Stomach smooth muscle (tissue), 2 donors: Measurements from ENCODE around the gene TSPAN14.

Experiments used
- H3K27ac ChIP-seq: one replicate; pipeline ENCODE4 v1.7.0; 2013; ENCODE audit warnings: mild to moderate bottlenecking, low read length, inconsistent platforms
- H3K27me3 ChIP-seq, 2 donors: one replicate each; pipeline ENCODE4 v1.7.0; 2013; ENCODE audit warnings: low read length in 2 of 2; ENCODE audit not compliant: insufficient read depth in 2 of 2, control insufficient read depth in 1 of 2
- H3K36me3 ChIP-seq, 2 donors: one replicate each; pipeline ENCODE4 v1.7.0; 2013; ENCODE audit warnings: low read length in 2 of 2; ENCODE audit not compliant: control insufficient read depth in 2 of 2, insufficient read depth in 2 of 2
- H3K4me1 ChIP-seq: one replicate; pipeline ENCODE4 v1.7.0; 2013; ENCODE audit warnings: low read length; ENCODE audit not compliant: control insufficient read depth, insufficient read depth
- H3K4me3 ChIP-seq, 2 donors: one replicate each; pipeline ENCODE4 v1.7.0; 2013; ENCODE audit warnings: low read length in 2 of 2
- H3K9ac ChIP-seq, 2 donors: one replicate each; pipeline ENCODE4 v1.7.0; 2013; ENCODE audit warnings: low read length in 2 of 2, mild to moderate bottlenecking in 1 of 2
- H3K9me3 ChIP-seq, 2 donors: one replicate each; pipeline ENCODE4 v1.7.0; 2013; ENCODE audit warnings: low read length in 2 of 2; ENCODE audit not compliant: control insufficient read depth in 2 of 2
- donor health status: healthy.
- donor health status: Pancreatic carcinoma.

The TSPAN14 gene

DNA sequence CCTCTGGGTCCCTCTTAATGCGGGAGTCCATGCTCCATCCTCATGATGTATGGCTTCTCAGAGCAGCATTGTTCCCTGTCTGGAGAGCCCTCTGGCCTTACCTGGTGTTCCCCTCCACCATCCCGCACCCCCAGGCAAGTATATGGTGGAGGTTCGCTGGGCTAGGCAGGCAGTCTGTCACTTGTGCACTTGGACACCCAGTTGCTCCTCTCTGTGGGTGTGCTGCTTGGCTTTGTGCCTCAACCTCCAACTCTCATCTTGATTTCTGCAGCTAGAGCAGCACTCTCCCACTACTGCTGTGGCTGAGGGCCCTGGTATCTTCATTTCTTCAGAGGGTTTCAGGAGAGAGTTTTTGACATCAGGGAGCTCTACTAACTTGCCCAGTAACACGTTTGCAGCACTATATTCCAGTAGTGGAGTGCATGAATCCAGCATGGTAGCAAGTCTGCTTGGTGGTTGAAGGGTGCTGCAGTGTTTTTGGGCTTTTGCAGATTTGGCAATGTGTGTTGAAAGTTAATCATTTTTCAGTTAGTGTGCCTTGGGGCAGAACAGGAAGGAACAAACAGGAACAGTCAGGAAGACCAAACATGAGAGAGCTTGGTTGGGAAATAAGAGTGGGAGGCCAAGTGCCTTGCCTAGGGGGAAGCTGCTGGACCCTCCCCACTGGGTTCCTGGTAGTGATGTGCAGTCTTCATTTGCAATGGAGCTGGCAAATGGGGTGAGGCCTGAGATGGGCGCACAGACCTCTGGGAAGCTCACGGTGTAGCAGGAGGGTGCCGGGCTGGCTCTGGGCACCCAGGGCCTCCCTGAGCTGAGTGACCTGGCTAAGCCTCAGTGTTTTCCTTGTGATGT is 37.4 kb downstream of the TSPAN14 start:
- H3K9ac ChIP-seq, result no peak overlapping the region
- H3K27me3 ChIP-seq, result no peaks in the 10 kb centered on the region
- H3K27ac ChIP-seq, result no peak overlapping the region
- no peaks in the 10 kb centered on the region for H3K9me3 ChIP-seq
- H3K4me3 ChIP-seq, result no peak overlapping the region
- peaks cover 7 to 27% of the 10 kb centered on the region in 2 donors for H3K36me3 ChIP-seq
- peaks cover 13% of the 10 kb centered on the region for H3K4me1 ChIP-seq

DNA sequence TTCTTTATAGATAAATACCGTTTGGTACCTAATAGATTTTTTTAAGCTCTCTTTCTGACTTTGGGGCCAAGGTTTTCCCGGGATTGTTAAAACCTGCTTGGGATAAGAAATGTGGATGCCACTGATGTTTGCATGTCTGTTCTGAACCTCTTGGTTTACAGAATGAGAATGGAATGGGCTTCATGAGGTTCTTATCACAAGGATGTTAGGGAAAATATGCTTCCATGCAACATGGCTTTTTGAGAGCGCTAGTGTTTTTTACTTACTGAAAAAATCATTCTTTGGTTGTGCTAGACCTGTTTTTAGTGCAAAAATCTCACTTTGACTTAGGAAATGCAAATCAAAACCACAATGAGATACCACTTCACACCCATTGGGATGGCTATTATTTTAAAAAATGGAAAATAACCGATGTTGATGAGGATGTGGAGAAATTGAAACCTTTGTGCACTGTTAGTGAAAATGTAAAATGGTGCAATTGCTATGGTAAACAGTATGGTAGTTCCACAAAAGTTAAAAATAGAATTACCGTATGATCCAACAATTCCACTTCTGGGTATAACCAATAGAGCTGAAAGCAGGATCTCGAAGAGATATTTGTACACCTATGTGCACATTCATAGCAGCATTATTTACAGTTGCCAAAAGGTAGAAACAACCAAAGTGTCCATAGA is 38.9 kb downstream of the TSPAN14 start:
- H3K4me1 ChIP-seq, result peaks cover 13% of the 10 kb centered on the region
- H3K36me3 ChIP-seq, result peaks cover 7 to 27% of the 10 kb centered on the region in 2 donors
- H3K27ac ChIP-seq, result no peak overlapping the region
- no peak overlapping the region for H3K9ac ChIP-seq
- H3K9me3 ChIP-seq, result no peaks in the 10 kb centered on the region
- no peaks in the 10 kb centered on the region for H3K27me3 ChIP-seq
- no peak overlapping the region for H3K4me3 ChIP-seq

DNA sequence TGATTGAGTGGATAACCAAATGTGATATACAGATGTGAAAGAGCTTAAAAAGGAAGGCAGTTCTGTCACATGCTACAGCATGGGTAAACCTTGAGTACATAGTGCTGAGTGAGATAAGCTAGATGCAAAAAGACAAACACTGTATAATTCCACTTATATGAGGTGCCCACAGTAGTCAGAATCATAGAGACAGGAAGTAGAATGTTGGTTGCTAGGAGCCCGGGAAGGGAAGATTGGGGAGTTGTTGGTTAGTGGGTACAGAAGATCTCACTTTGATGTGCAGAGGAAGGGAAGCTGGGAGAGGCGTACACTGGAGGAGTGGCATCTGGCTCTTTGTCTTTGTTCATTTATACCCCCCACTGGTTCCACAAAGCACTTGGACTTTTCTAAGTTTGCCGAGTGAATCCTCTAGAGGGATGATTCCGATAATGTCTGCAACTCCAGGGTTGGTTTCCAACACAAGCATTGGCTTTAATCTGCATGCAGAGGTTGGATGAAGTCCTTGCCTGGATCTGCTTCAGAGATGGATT is 39.5 kb downstream of the TSPAN14 start:
- H3K27me3 ChIP-seq, result no peaks in the 10 kb centered on the region
- H3K36me3 ChIP-seq, result peaks cover 7 to 27% of the 10 kb centered on the region in 2 donors
- H3K4me1 ChIP-seq, result peaks cover 17% of the 10 kb centered on the region
- H3K9ac ChIP-seq, result no peak overlapping the region
- H3K9me3 ChIP-seq, result no peaks in the 10 kb centered on the region
- H3K27ac ChIP-seq, result no peak overlapping the region
- no peak overlapping the region for H3K4me3 ChIP-seq

DNA sequence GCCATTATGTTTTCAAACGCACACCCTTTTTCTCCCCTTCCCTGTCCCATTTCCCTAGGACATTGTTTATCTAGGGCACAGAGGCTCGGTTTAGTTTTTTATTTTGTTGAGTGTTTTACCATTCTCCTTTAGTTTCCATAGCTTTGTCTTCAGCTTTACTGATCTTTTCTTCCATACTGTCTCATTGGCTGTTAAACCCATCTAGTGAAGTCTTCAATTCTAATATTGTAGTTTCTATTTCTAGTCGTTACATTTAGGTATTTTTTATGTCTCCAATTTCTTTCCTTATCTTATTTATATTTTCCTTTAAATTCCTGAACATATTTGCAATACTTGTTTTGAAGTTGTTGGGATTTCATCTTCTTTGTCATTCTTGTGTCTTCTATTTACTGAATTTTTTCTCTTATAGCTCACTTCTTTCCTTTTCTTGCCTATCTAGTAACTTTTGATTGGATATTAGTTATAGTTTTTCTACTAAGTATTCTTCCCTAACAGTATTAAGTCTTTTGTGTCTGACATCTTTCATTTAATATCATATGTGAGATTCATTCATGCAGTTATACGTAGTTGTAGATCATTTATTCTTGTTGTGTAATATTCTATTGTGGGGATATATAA is 42.6 kb downstream of the TSPAN14 start:
- Histone ChIP-seq H3K36me3 (peaks cover 0 to 2% of the 10 kb centered on the region in 2 donors), H3K9ac (no peak overlapping the region), H3K27ac (no peak overlapping the region), H3K4me1 (peaks cover 39% of the 10 kb centered on the region), H3K9me3 (no peaks in the 10 kb centered on the region), H3K27me3 (no peaks in the 10 kb centered on the region), H3K4me3 (no peak overlapping the region)

- H3K4me3 ChIP-seq, result no peak overlapping the region
- H3K9ac ChIP-seq, result peak overlapping the region in 1 of 2 donors; percentile 36
- H3K9me3 ChIP-seq, result no peaks in the 10 kb centered on the region
- no peaks in the 10 kb centered on the region for H3K36me3 ChIP-seq
- peak overlapping the region; percentile 58 for H3K27ac ChIP-seq
- peaks cover 42% of the 10 kb centered on the region for H3K4me1 ChIP-seq
- H3K27me3 ChIP-seq, result no peaks in the 10 kb centered on the region
Measured at GRCh38 chr10:80497187-80498077, 43.3 kb downstream of the TSPAN14 start.

GRCh38 chr10:80498078-80498832 is 44.1 kb downstream of the TSPAN14 start:
- Histone ChIP-seq H3K27me3 (no peaks in the 10 kb centered on the region), H3K36me3 (no peaks in the 10 kb centered on the region), H3K9ac (peak overlapping the region in 1 of 2 donors; percentile 4), H3K4me3 (peak overlapping the region in 1 of 2 donors; percentile 40), H3K4me1 (peaks cover 49% of the 10 kb centered on the region), H3K27ac (peak overlapping the region; percentile 58), H3K9me3 (no peaks in the 10 kb centered on the region)

GRCh38 chr10:80498833-80499741 is 45.0 kb downstream of the TSPAN14 start:
- Histone ChIP-seq H3K27me3 (no peaks in the 10 kb centered on the region), H3K4me3 (peak overlapping the region in 1 of 2 donors; percentile 40), H3K9me3 (no peaks in the 10 kb centered on the region), H3K4me1 (peaks cover 53% of the 10 kb centered on the region), H3K27ac (peak overlapping the region; percentile 58), H3K36me3 (no peaks in the 10 kb centered on the region), H3K9ac (peak overlapping the region; percentile 21 to 42)

DNA sequence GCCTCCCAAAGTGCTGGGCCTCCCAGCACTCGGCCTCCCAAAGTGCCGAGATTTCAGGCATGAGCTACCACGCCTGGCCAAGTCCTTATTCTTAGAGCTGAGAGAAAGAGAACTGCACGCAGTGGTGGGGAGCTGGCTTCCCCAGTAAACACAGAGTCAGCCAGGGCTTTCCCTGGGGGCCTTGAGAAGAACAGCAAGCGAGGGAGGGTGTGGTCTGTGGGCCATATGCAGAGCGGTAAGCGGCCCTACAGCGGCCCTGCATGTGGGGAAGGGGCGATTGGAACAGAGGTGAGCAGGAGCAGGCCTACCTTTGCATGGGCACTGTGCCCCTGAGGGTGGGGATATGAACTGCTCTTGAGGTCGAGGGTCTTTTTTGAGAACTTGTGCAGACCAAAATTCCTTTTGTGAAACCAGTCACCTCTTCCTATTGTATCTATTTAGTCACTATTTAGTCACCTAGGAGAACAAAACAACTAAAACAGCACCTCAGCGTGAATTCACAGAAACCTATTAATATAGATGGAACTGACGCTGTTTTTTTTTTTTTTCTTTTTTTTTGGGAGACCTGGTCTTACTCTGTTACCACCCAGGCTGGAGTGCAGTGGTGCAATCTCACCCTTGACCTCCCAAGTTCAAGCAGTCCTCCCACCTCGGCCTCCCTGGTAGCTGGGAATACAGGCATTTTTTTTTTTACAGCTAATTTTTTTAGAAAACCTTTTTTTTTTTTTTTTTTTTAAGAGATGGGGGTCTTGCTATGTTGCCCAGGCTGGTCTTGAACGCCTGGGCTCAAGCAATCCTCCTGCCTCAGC is 46.7 kb downstream of the TSPAN14 start:
- H3K27me3 ChIP-seq, result no peaks in the 10 kb centered on the region
- H3K36me3 ChIP-seq, result no peaks in the 10 kb centered on the region
- H3K4me3 ChIP-seq, result no peak overlapping the region
- H3K9ac ChIP-seq, result no peak overlapping the region
- H3K27ac ChIP-seq, result no peak overlapping the region
- no peaks in the 10 kb centered on the region for H3K9me3 ChIP-seq
- peaks cover 65% of the 10 kb centered on the region for H3K4me1 ChIP-seq
